Vagina (tissue), 2 donors: ENCODE measurements around the gene DYSF.

Experiments used
- CTCF ChIP-seq, 3 experiments: fragments of 450-650 bp in 2 of 3; fragments of 200-600 bp in 1 of 3; sonication (generic) in 1 of 3; IDR thresholded peaks; one replicate each; pipeline ENCODE4 v1.5.1; 2017 to 2019; ENCODE audit warnings: antibody characterized with exemption in 3 of 3, mild to moderate bottlenecking in 2 of 3, moderate library complexity in 2 of 3
- POLR2A ChIP-seq, 2 donors: fragments of 450-650 bp; IDR thresholded peaks; one replicate each; pipeline ENCODE4 v1.6.1; 2017; ENCODE audit warnings: antibody characterized with exemption in 2 of 2, mild to moderate bottlenecking in 2 of 2, moderate library complexity in 2 of 2
- POLR2AphosphoS5 ChIP-seq, 2 donors: sonication (generic); formaldehyde crosslinking; IDR thresholded peaks; one replicate each; pipeline ENCODE4 v1.9.0; 2017; ENCODE audit warnings: antibody characterized with exemption in 2 of 2, mild to moderate bottlenecking in 2 of 2, low read depth in 1 of 2; ENCODE audit not compliant: insufficient read depth in 1 of 2

GRCh38 chr2:71666094-71666474, 212.7 kb downstream of the DYSF start:
- TF ChIP-seq CTCF (IDR thresholded peaks at IDR 0.05) (no peak), POLR2A (IDR thresholded peaks at IDR 0.05) (no peak), POLR2AphosphoS5 (IDR thresholded peaks at IDR 0.05; ENCODE audit: insufficient read depth in 1 of 2, low read depth in 1 of 2) (no peak)
